IMR-90 (cell line): ENCODE results near the gene DPP6. TPM values are rescaled to one million over a fixed set of nuclear protein-coding genes. Genes with fewer than 3 reads are reported as not detected.

ENCODE experiments used
- ATAC-seq: fragments of 200-7000 bp; cut with Tn5 transposase; 2 replicates; pipeline ENCODE4 v1.9.1; 2020; ENCODE audit warnings: low read depth, mild to moderate bottlenecking, moderate library complexity
- BruUV-seq: library from RNA; stranded (reverse); fragments of 400-500 nt; replicated peaks from 2 replicates; lab custom pipeline; 2021; lab: Mats Ljungman, UMichigan
- CTCF ChIA-PET: fragments of 300-600 bp; formaldehyde crosslinking; extraction: SDS; loops from one replicate; lab custom pipeline; 2021; ENCODE audit warnings: antibody characterized with exemption; lab: Yijun Ruan, JAX
- POLR2A ChIA-PET: fragments of 300-600 bp; sonication (Branson Sonifier 250); formaldehyde crosslinking; loops from one replicate; lab custom pipeline; 2022; ENCODE audit warnings: antibody characterized with exemption; ENCODE audit not compliant: unreplicated experiment; lab: Charles Lee
- DNase-seq: peaks from one replicate; pipeline ENCODE4 v3.0.0; 2013
- H2AFZ ChIP-seq: replicated peaks from 2 replicates; pipeline ENCODE3; 2013; ENCODE audit warnings: low read length, mild to moderate bottlenecking; ENCODE audit not compliant: poor library complexity
- H2AK5ac ChIP-seq: 2 replicates; pipeline ENCODE4 v1.6.1; 2013; ENCODE audit warnings: low read depth, low read length, inconsistent platforms
- H2AK9ac ChIP-seq: replicated peaks from 2 replicates; pipeline ENCODE3; 2013; ENCODE audit warnings: mild to moderate bottlenecking, low read depth, low read length, moderate library complexity; ENCODE audit not compliant: poor library complexity
- H2BK120ac ChIP-seq: 2 replicates; pipeline ENCODE4 v1.6.1; 2013; ENCODE audit warnings: low read depth, low read length, inconsistent platforms
- H2BK15ac ChIP-seq: 3 replicates; pipeline ENCODE4 v1.6.1; 2013; ENCODE audit warnings: low read depth, low read length, inconsistent platforms
- H2BK20ac ChIP-seq: 2 replicates; pipeline ENCODE4 v1.6.1; 2013; ENCODE audit warnings: low read depth, mild to moderate bottlenecking, inconsistent platforms, low read length, moderate library complexity
- H2BK5ac ChIP-seq: 2 replicates; pipeline ENCODE4 v1.6.1; 2013; ENCODE audit warnings: mild to moderate bottlenecking, low read depth, low read length, inconsistent platforms; ENCODE audit not compliant: poor library complexity, severe bottlenecking
- H3K14ac ChIP-seq: replicated peaks from 2 replicates; pipeline ENCODE4 v1.6.1; 2013; ENCODE audit warnings: low read depth, low read length, inconsistent platforms
- H3K18ac ChIP-seq: 2 replicates; pipeline ENCODE4 v1.6.1; 2013; ENCODE audit warnings: low read depth, low read length, control low read depth
- H3K23ac ChIP-seq: 2 replicates; pipeline ENCODE4 v1.6.1; 2013; ENCODE audit warnings: low read depth, low read length, inconsistent platforms
- H3K27ac ChIP-seq: 2 replicates; pipeline ENCODE4 v1.5.1; 2013; ENCODE audit warnings: mild to moderate bottlenecking, control low read depth, low read length; ENCODE audit not compliant: insufficient read depth
- H3K27me3 ChIP-seq: 2 replicates; pipeline ENCODE4 v1.6.1; 2013; ENCODE audit warnings: low read length; ENCODE audit not compliant: control insufficient read depth, insufficient read depth
- H3K36me3 ChIP-seq: 2 replicates; pipeline ENCODE4 v1.6.1; 2013; ENCODE audit warnings: low read length, mixed read lengths; ENCODE audit not compliant: control insufficient read depth, insufficient read depth
- H3K4ac ChIP-seq: 2 replicates; pipeline ENCODE4 v1.6.1; 2013; ENCODE audit warnings: low read depth, low read length, inconsistent platforms
- H3K4me1 ChIP-seq: 2 replicates; pipeline ENCODE4 v1.6.1; 2013; ENCODE audit warnings: low read length, mixed read lengths; ENCODE audit not compliant: control insufficient read depth, insufficient read depth
- H3K4me2 ChIP-seq: 2 replicates; pipeline ENCODE4 v1.6.1; 2013; ENCODE audit warnings: low read depth, mild to moderate bottlenecking, control low read depth, low read length, moderate library complexity
- H3K4me3 ChIP-seq: 2 replicates; pipeline ENCODE4 v1.5.1; 2013; ENCODE audit warnings: low read depth, mild to moderate bottlenecking, control low read depth, low read length, moderate library complexity; ENCODE audit not compliant: insufficient read depth
- H3K56ac ChIP-seq: 2 replicates; pipeline ENCODE4 v1.6.1; 2013; ENCODE audit warnings: low read length, inconsistent platforms; ENCODE audit not compliant: insufficient read depth; ENCODE audit errors: extremely low read depth
- H3K79me1 ChIP-seq, 2 experiments: 2 replicates each; pipeline ENCODE4 v1.6.1; 2013; ENCODE audit warnings: low read length in 2 of 2, inconsistent platforms in 1 of 2, low read depth in 1 of 2
- H3K9ac ChIP-seq: 2 replicates; pipeline ENCODE4 v1.6.1; 2013; ENCODE audit warnings: low read depth, low read length, control low read depth
- H3K9me1 ChIP-seq: 2 replicates; pipeline ENCODE4 v1.6.1; 2013; ENCODE audit warnings: low read length, inconsistent platforms; ENCODE audit not compliant: insufficient read depth
- H3K9me3 ChIP-seq: 2 replicates; pipeline ENCODE4 v1.6.1; 2013; ENCODE audit warnings: low read length; ENCODE audit not compliant: control insufficient read depth, insufficient read depth
- H4K20me1 ChIP-seq: 2 replicates; pipeline ENCODE4 v1.6.1; 2013; ENCODE audit warnings: low read length, inconsistent platforms; ENCODE audit not compliant: insufficient read depth
- H4K5ac ChIP-seq: 2 replicates; pipeline ENCODE4 v1.6.1; 2013; ENCODE audit warnings: mild to moderate bottlenecking, low read depth, low read length, control low read depth
- H4K8ac ChIP-seq, 2 experiments: 2 replicates each; pipeline ENCODE4 v1.6.1; 2013; ENCODE audit warnings: low read depth in 2 of 2, low read length in 2 of 2, control low read depth in 1 of 2, inconsistent platforms in 1 of 2
- H4K91ac ChIP-seq: 2 replicates; pipeline ENCODE4 v1.6.1; 2013; ENCODE audit warnings: low read depth, low read length, inconsistent platforms; ENCODE audit not compliant: insufficient read depth
- BHLHE40 ChIP-seq: fragments of 150-350 bp; IDR thresholded peaks from 2 replicates; pipeline ENCODE4 v1.6.1; 2016; ENCODE audit warnings: mild to moderate bottlenecking, low read depth, low read length
- CEBPB ChIP-seq: IDR thresholded peaks from 2 replicates; pipeline ENCODE4 v1.6.1; 2012; ENCODE audit warnings: low read depth, low read length, improper control_type of control experiment
- CHD1 ChIP-seq: IDR thresholded peaks from 2 replicates; pipeline ENCODE4 v1.6.1; 2012; ENCODE audit warnings: low read depth, low read length, improper control_type of control experiment
- CTCF ChIP-seq: conservative IDR thresholded peaks from 2 replicates; pipeline ENCODE4 v1.5.1; 2012; ENCODE audit warnings: mild to moderate bottlenecking, low read depth, low read length, improper control_type of control experiment
- ELK1 ChIP-seq: fragments of 150-350 bp; IDR thresholded peaks from 2 replicates; pipeline ENCODE4 v1.6.1; 2016; ENCODE audit warnings: low read depth, mild to moderate bottlenecking, low read length, moderate library complexity, borderline replicate concordance
- FOS ChIP-seq: fragments of 150-350 bp; IDR thresholded peaks from 2 replicates; pipeline ENCODE4 v1.6.1; 2016; ENCODE audit warnings: low read depth, low read length
- MAFK ChIP-seq: IDR thresholded peaks from 2 replicates; pipeline ENCODE4 v1.6.1; 2012; ENCODE audit warnings: low read depth, low read length, improper control_type of control experiment
- MAZ ChIP-seq: IDR thresholded peaks from 2 replicates; pipeline ENCODE4 v1.6.1; 2012; ENCODE audit warnings: low read depth, mild to moderate bottlenecking, low read length, improper control_type of control experiment, moderate library complexity, borderline replicate concordance
- MXI1 ChIP-seq: IDR thresholded peaks from 2 replicates; pipeline ENCODE4 v1.6.1; 2012; ENCODE audit warnings: low read depth, mild to moderate bottlenecking, low read length, moderate library complexity, borderline replicate concordance
- NFE2L2 ChIP-seq: fragments of 150-350 bp; IDR thresholded peaks from 2 replicates; pipeline ENCODE4 v1.6.1; 2016; ENCODE audit warnings: low read depth, mild to moderate bottlenecking, low read length
- POLR2A ChIP-seq: IDR thresholded peaks from 2 replicates; pipeline ENCODE4 v1.6.1; 2012; ENCODE audit warnings: mild to moderate bottlenecking, low read depth, low read length
- RAD21 ChIP-seq: IDR thresholded peaks from 2 replicates; pipeline ENCODE4 v1.6.1; 2012; ENCODE audit warnings: low read length, improper control_type of control experiment
- RCOR1 ChIP-seq: IDR thresholded peaks from 2 replicates; pipeline ENCODE4 v1.6.1; 2012; ENCODE audit warnings: mild to moderate bottlenecking, low read length, improper control_type of control experiment; ENCODE audit not compliant: insufficient replicate concordance
- RFX5 ChIP-seq: IDR thresholded peaks from 2 replicates; pipeline ENCODE4 v1.8.0; 2012; ENCODE audit warnings: low read depth, mild to moderate bottlenecking, low read length, moderate library complexity
- SMC3 ChIP-seq: fragments of 150-350 bp; IDR thresholded peaks from 2 replicates; pipeline ENCODE4 v1.6.1; 2016; ENCODE audit warnings: low read depth, mild to moderate bottlenecking, antibody characterized with exemption, low read length, moderate library complexity
- WGBS, 2 experiments: methylation state at CpG; one replicate each; pipeline versions ENCODE4 v1.1.5 to v1.1.7; 2013; ENCODE audit warnings: missing lambda C conversion rate in 2 of 2; ENCODE audit not compliant: insufficient read length in 1 of 2; ENCODE audit errors: extremely low coverage in 2 of 2; 5-methylcytosine and 5-hydroxymethylcytosine counted together
- dilution Hi-C: fragments of 300-500 bp; cut with HindIII; formaldehyde crosslinking; loops from one replicate; pipeline ENCODE4 v1.14.3; 2018; ENCODE audit warnings: low sequenced_read_pairs; ENCODE audit not compliant: unreplicated experiment
- in situ Hi-C: fragments of 300-500 bp; cut with MboI; formaldehyde crosslinking; loops from 3 replicates; pipeline ENCODE4 v1.14.3; 2019; ENCODE audit warnings: low sequenced_read_pairs, inconsistent platforms, mixed read lengths
- intact Hi-C: fragments of 100-400 bp; cut with micrococcal nuclease; formaldehyde crosslinking; loops from 2 replicates; pipeline ENCODE4 v1.10.0; 2022
- polyA plus RNA-seq, 3 experiments: library from polyadenylated mRNA; depleted of rRNA; stranded (reverse); fragments of >200 nt; gene quantifications; 2 replicates each; pipeline ENCODE4 v1.2.3, GENCODE V29; 2012; ENCODE audit warnings: low replicate concordance in 1 of 3
- total RNA-seq: library from RNA; depleted of rRNA; stranded (reverse); fragments of >200 nt; gene quantifications from 2 replicates; pipeline ENCODE4 v1.2.3, GENCODE V29; 2012
- TF ChIP-seq, protein P1 (sequence below): fragments of 150-350 bp; IDR thresholded peaks from 2 replicates; pipeline ENCODE4 v1.6.1; 2017; ENCODE audit warnings: mild to moderate bottlenecking, antibody characterized with exemption, low read length, low read depth

The DPP6 gene
- total and polyA plus RNA-seq, 2 of the 4 experiments (the other 2 are of a cell fraction), result not detected

- Histone ChIP-seq H4K91ac (no peak overlapping the region), H2AK5ac (no peak overlapping the region), H3K27me3 (no peaks in the 10 kb centered on the region), H2BK20ac (no peak overlapping the region), H3K18ac (no peak overlapping the region), H4K8ac (no peak overlapping the region), H2BK5ac (no peak overlapping the region), H3K4ac (no peak overlapping the region), H3K36me3 (no peaks in the 10 kb centered on the region), H3K4me1 (no peaks in the 10 kb centered on the region), H2BK120ac (no peak overlapping the region), H4K5ac (no peak overlapping the region), H3K79me1 (no peaks in the 10 kb centered on the region), H3K9me1 (no peaks in the 10 kb centered on the region), H2AFZ (no peak overlapping the region), H3K27ac (no peak overlapping the region), H2AK9ac (no peak overlapping the region), H3K9ac (no peak overlapping the region), H2BK15ac (no peak overlapping the region), H3K56ac (no peak overlapping the region), H3K14ac (no peak overlapping the region), H3K4me3 (no peak overlapping the region), H4K20me1 (no peaks in the 10 kb centered on the region), H3K9me3 (peaks cover 13% of the 10 kb centered on the region; the same call in 1 of the 2 replicates), H3K4me2 (no peak overlapping the region), H3K23ac (no peak overlapping the region)
- ATAC-seq (no peak), DNase-seq (no peak)
- in situ Hi-C loops (no loop called here), dilution Hi-C loops (no loop called here), intact Hi-C loops (no loop called here)
- ChIA-PET POLR2A (no interaction called here), CTCF (no interaction called here)
- WGBS, 2 experiments, result no CpG with 5 or more reads among the region's 5 CpGs
- no TSS peak for BruUV-seq
- TF ChIP-seq BHLHE40, result no peak
- no peak for TF ChIP-seq MXI1
- no peak for TF ChIP-seq FOS
- TF ChIP-seq, protein P1, sequence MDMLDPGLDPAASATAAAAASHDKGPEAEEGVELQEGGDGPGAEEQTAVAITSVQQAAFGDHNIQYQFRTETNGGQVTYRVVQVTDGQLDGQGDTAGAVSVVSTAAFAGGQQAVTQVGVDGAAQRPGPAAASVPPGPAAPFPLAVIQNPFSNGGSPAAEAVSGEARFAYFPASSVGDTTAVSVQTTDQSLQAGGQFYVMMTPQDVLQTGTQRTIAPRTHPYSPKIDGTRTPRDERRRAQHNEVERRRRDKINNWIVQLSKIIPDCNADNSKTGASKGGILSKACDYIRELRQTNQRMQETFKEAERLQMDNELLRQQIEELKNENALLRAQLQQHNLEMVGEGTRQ, result no peak
- TF ChIP-seq ELK1, result no peak
- no peak for TF ChIP-seq NFE2L2
- TF ChIP-seq CTCF, result no peak
- TF ChIP-seq SMC3, result no peak
- no peak for TF ChIP-seq RFX5
- TF ChIP-seq RAD21, result no peak
- TF ChIP-seq CEBPB, result no peak
- TF ChIP-seq POLR2A, result no peak
- TF ChIP-seq MAZ, result no peak
- no peak for TF ChIP-seq RCOR1
- no peak for TF ChIP-seq CHD1
- TF ChIP-seq MAFK, result no peak
These were observed 357.6 kb downstream of the DPP6 start for GRCh38 chr7:154409703-154410311.
